Anterior cingulate cortex (tissue), 58 donors: Measurements from ENCODE around the gene NELL1.
A peak's percentile ranks its signal among the peaks of the same experiment; 100 is the strongest.
"Not testable (repeated sequence)": the region's sequence is repeated elsewhere in the genome, so short reads cannot be mapped to it uniquely, and the experiment has no call there.

Experiments used
- DNase-seq, 58 donors: peaks; one replicate each; lab custom pipeline; 2025; lab: John Stamatoyannopoulos, UW

The NELL1 gene

GRCh38 chr11:21069909-21070308 is 400.5 kb downstream of the NELL1 start:
- DNase-seq, result peak in 1 of 58 donors; percentile 4

- DNase-seq, result peak in 1 of 58 donors; percentile 20
These were observed 403.2 kb downstream of the NELL1 start for GRCh38 chr11:21072558-21072957.

- no peak for DNase-seq
These were observed 413.5 kb downstream of the NELL1 start for GRCh38 chr11:21082853-21083252.

GRCh38 chr11:21088930-21089329 is 419.5 kb downstream of the NELL1 start:
- DNase-seq, result no peak

- no peak for DNase-seq
These were observed 435.3 kb downstream of the NELL1 start for GRCh38 chr11:21104641-21105040.

GRCh38 chr11:21105196-21105917 is 436.0 kb downstream of the NELL1 start:
- no peak for DNase-seq

- no peak for DNase-seq
These were observed 440.0 kb downstream of the NELL1 start for GRCh38 chr11:21109341-21109740.

GRCh38 chr11:21110415-21110814 is 441.0 kb downstream of the NELL1 start:
- no peak for DNase-seq

- DNase-seq, result no peak
These were observed 444.5 kb downstream of the NELL1 start for GRCh38 chr11:21113876-21114275.

- no peak for DNase-seq
These were observed 446.6 kb downstream of the NELL1 start for GRCh38 chr11:21116009-21116408.

GRCh38 chr11:21119411-21119810 is 450.0 kb downstream of the NELL1 start:
- no peak for DNase-seq

GRCh38 chr11:21121991-21122390 is 452.6 kb downstream of the NELL1 start:
- DNase-seq, result no peak

- no peak for DNase-seq
These were observed 453.1 kb downstream of the NELL1 start for GRCh38 chr11:21122523-21122922.

- DNase-seq, result no peak
These were observed 462.8 kb downstream of the NELL1 start for GRCh38 chr11:21132146-21132720.

GRCh38 chr11:21133244-21133643 is 463.9 kb downstream of the NELL1 start:
- DNase-seq, result no peak

- DNase-seq, result no peak
These were observed 464.3 kb downstream of the NELL1 start for GRCh38 chr11:21133722-21134121.

GRCh38 chr11:21137803-21138202 is 468.4 kb downstream of the NELL1 start:
- no peak for DNase-seq

GRCh38 chr11:21141557-21141956 is 472.2 kb downstream of the NELL1 start:
- DNase-seq, result not testable (repeated sequence)

GRCh38 chr11:21142007-21142406 is 472.6 kb downstream of the NELL1 start:
- DNase-seq, result no peak

- DNase-seq, result no peak
These were observed 475.1 kb downstream of the NELL1 start for GRCh38 chr11:21144531-21144930.

GRCh38 chr11:21148376-21148775 is 479.0 kb downstream of the NELL1 start:
- no peak for DNase-seq

- DNase-seq, result no peak
These were observed 490.8 kb downstream of the NELL1 start for GRCh38 chr11:21160140-21160539.
